HG02840 (cell line): ENCODE measurements around the gene TIMP4.

Experiments used
- ATAC-seq: cut with Tn5 transposase; IDR thresholded peaks from one replicate; pipeline ENCODE4 v1.9.1; 2021; ENCODE audit warnings: mild to moderate bottlenecking, moderate library complexity, moderate number of reproducible peaks; ENCODE audit not compliant: unreplicated experiment, low FRiP score

The TIMP4 gene

DNA sequence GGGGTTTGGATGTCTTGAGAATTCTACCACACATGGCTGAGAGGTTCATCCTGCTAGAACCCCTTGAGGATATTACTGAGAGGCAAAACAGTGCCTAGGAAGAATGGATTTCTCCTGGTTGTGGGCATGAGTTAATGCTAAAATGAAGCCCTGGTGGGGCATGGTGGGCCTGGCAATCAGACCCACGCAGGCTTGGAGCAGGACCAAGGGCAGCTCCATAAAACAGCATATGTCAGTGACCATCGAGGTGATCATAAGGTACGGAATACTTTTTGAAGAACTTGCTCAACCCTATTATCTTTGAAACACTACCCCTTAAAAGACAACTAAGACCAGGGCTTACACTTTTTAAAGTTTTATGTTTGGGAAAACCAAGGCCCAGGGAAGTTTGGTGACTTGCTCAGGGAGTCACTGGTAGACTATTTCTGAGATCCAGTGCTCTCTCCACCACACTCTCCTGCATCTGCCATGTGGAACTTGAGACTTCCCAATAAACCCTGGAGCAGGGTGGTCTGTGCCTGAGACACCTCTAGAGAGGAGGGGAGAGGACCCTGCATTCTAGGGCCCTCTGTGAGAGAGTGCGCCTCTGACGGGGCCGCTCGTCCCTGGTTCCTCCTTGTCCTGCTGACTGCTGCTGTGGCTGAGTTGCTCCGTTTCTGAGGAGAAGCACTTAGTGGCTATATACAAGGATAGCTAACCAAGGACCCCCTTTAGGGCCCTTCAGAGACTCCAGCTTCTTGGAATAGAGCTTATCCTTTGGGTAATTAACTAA lies 28.0 kb upstream of the TIMP4 start:
- ATAC-seq, result no peak

DNA sequence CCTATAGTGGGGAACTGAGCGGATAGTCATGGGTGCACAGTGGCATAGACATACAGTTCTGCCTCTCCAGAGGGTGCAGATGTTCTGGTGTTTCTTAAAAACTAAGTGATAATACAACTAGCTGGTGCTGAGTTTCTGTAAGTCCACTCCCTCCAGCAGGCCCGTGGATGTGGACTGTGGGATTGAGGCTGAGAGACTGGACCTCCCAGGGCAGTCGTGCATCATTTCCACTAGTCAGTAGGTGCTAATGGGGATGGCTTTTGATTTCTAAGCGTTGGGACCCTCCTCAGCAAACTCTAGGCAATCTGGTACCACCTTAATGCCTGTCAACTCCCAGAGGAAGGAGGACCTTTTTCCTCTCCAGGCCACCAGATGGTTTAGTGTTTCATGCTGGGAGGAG lies 27.3 kb upstream of the TIMP4 start:
- no peak for ATAC-seq

DNA sequence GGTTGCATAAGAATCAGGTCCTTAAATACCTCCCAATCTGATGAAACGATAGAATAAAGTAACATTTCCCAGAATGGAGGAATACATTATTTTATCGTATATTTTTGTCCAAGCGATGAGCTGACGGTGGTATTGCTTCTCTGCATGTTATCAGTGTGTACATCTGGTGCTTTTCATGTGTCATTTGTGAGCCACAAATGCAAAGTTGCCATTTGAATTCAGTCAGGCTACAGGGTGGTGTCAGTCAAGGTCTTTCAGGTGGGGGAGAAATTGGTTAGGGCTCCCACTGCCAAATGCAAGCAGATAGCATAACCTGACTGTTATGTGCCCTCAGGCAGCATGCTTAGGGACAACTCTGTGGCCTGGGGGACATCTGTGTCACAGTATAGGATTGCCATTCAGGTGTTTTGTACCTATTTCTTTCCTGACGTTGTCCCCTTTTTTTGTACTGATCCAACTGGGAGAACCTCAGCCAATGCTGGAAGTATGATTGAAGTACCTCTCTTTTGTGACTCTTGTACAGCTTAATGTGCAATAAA lies 26.5 kb upstream of the TIMP4 start:
- ATAC-seq, result no peak

DNA sequence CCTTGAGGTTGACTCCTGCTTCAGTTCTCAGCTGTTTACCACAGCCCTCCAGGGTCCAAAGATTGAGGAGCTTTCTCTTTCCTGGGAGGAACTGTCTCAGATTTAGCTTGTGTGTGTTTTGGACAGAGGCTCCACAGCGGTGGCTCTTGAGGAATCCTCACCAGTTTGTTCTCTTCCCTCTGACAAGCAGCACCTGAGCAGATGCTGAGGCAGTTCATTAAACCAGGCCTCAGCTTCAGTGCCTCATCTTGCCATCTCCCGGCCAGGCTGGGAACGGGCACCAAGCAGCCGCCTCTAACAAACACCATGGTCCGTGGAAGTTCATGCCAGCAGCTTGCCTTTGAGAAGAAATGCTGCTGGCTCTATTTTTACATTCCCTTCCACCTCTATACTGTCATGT lies 25.8 kb upstream of the TIMP4 start:
- ATAC-seq, result no peak

DNA sequence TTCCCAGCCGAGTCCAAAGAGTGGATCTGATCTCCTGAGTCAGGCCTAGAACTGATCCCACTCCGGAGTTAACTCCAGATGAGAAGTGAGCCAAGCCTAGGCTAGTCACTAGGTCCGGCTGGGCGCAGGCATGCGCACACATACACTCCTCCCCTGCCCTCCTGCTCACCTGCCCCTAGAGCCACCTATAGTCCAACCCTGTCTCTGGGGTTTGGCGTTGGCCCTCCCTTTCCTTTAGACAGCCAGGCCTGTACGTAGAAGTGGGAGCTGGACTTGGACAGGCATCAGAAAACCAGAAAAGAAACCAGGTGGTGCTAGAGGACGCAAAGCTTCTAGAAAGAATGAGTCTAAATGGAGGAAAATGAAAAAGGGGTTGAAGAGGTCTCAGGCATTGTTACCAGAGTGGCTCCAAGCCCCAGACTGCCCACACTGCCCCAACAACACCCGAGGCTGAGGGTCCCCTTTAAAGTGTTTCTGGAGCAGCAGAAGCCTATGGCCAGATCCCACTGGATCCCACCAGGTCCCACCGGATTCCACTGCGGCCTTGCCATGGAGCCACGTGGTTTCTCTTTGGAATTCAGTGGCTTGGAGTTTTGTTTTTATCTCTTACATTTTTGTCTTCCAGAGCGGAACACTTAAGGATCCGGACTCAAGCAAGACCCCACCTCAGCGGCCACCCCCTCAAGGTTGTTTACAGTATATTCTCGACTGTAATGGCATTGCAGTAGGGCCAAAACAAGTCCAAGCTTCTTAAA lies 24.2 kb upstream of the TIMP4 start:
- no peak for ATAC-seq

DNA sequence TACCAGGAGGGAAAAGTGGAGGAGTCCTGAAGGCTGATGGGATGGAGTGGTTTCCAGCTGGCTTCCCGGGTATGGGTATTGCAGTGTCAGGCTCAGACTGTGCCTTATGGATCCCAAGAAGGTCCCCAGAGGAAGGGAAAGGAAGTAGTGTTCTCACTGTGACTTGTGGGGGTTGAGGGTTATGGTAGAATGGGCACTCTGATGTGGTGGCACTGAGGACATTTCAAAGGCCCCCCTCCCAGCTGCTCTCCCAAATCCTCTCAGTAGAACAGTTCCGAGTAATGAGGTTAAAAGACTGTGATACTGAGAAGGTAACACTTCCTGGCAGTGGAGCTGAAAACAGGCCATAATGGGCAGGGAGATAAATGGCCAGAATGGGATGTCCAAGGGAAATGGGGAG lies 23.1 kb upstream of the TIMP4 start:
- no peak for ATAC-seq

DNA sequence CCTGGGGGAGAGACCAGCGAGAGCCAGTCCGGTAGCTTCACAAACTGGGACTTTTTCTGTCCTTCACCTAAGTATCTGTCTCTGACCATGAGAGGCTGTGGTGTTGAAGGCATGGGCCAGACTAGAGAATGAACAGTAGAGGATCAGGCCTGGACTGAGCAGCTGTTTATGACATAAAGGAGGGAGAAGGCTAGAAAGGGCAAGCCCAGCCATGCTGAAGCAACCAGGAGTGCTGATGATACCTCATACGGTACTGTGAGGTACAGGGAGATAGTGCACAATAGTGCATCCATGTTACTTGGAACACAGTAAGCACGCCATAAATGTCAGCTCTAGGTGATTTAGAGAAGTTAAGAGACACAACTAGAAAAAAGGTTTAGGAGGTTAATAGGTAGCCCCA lies 22.6 kb upstream of the TIMP4 start:
- ATAC-seq, result no peak

DNA sequence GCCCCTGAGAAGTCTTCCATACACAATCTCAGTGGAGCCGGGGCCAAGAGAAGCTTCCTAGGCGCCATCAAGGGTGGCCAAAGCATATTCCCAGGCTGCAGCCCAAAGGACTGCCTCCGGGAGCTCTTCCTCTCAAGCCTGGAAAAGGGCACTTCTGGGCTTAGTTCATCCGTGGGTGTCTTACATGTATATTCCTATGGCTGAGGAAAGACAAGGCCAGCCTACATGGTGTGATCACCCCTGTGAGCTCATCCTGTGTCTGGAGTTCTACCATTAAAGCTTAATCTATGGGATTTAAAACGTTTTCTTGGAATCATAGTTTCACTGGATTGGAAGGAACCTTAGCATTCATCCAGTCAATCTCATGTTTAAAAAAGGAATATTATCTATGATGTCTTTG lies 21.9 kb upstream of the TIMP4 start:
- ATAC-seq, result no peak

DNA sequence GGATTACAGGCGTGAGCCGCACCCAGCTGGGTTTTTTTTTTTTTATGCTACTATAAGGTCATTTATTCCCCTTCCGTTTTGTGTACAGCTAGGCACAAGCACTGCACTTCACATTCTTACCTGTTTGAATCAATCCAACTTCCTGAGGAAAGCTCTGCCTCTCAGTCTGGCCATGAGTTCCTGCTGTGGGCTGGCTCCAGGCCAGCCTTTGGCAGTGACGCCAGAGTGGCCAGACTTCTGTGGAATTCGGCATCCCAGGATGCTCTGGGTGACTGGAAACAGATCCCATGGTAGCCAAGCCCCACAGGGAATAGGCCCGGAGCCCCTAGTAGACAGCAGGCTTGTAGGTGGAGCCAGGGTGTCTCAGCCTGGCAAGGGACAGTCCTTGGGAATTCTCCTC lies 21.5 kb upstream of the TIMP4 start:
- no peak for ATAC-seq

DNA sequence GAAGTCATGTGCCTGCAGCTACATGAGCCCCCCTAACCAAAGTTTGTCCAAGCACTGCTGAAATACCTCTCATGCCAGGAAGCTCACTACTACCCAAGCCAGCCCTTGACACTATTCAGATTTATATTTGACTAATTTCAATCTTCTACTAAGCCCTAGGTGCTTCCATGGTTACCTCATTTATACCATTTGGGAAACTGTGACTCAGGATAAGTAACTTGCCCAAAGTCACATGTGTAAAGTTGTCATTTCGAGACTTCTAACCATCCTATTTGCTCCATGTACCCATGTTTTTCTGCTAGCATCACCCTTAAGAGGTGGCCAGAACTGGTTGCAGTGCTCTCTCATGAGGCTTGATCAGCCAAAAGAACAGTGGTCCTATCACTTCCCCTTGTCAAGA lies 20.7 kb upstream of the TIMP4 start:
- no peak for ATAC-seq

DNA sequence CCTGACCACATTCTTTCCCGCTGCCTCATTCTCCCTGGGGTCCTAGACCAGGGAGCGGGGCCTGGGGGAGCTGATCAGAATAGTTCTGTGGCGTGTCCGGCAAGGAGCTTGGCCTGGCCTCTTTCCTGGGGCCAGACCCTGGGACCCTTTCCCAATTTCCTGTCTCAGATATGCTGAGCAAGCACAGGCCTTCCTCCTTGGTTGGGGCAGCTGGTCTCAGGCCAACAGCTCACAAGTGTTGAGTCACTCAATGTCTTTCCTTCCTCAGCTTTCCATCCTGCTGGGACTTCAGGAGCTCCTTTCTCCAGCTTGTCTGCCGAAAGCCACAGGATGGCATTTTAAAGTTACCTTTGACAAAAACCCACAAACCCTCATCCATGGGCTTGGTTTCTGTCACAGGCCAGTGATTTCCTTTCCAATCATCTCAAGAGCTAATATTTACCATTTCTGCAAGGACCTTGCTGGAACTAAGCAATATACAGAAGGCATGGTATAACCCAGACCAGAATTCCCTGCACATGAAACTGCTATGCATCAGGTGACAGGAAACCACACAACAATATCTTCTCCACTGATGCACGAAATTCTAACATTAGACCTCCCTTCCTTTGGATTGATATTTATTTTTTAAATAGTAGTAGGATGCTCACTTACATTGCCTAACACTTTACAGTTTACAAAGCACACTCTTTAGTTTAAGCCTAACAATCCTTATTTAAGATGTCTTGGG lies 19.5 kb upstream of the TIMP4 start:
- no peak for ATAC-seq

DNA sequence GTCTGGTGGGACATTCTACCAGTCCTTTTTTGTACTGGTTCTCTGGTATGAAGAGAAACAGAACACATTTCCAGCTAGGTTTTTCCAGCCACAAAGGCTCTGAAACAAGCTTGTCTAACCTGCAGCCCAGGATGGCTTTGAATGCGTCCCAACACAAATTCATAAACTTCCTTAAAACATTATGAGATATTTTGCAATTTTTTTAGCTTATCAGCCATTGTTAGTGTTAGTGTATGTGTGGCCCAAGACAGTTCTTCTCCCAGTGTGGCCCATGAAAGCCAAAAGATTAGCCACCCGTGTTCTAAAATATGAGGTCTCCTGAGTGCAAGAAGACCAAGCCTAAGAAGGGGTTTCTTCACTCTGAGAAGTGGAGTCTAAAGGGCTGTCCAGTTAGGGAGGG lies 18.4 kb upstream of the TIMP4 start:
- ATAC-seq, result no peak

DNA sequence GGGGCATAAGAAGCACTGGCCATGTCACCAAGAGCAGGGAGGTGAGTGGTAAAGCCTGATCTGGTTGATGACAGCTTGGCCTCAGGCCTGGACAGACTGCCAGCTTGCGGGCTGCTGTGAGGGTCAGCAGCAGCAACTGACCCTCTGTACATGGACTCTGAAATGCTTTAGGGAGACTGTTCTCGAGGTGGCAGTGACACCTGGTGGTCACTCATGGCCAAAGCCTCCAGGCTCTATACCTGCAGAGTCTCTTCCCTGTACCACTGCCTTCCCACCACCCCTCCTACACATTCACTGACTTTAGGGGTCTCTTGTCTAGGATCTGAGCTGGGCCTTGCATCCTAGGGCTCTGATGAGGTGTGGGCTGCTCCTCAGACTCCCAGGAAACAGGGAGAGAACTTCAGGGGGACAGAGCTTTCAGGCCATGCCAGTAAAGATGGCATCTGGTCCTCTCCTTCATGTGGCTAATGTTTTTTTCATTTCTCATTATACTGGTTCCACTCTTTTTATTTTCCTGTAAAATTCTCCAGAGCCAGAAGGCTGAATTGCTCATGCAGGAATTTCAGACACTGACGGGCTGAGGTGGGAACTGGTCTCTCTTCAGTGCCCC lies 17.2 kb upstream of the TIMP4 start:
- ATAC-seq, result no peak

DNA sequence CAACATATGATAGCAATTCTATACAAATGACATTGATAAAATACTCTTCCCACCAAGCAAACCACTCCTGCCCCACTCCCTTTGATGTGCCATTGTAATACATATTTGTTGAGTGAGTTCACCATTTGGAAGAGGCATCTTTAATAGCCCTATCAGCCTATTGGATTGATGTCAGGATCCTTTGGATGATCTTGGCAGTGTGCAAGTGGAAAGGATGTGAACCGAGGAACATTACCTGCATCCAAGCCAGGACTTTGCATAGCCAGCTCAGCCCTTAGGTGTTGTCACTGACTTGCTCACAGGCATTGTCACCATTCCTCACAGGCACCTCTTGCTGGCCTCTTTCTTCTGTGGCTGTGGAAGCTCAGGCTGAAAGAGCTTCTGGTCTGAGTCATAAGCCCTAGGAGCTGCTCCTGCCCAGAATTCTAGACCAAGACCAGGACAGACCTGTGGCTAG lies 16.5 kb upstream of the TIMP4 start:
- no peak for ATAC-seq

DNA sequence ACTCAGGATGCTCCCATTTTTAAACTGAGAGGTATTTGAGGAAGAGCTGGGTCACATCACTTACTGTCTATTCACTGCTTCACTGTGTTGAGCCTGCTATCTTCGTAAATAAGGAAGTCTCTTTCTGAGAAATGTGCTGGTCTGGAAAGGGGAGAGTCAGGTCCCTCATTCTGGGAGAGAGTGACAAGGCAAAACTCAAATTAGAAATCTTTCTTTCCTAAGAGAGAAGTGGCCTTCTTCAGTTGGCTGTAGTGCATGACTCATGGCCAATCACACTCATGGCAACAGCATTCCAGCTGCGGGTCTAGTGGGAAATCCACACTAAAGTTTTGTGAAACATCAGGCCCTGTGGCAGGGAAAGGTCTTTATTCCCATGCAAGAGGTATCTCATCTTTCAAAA lies 11.5 kb upstream of the TIMP4 start:
- ATAC-seq, result no peak

DNA sequence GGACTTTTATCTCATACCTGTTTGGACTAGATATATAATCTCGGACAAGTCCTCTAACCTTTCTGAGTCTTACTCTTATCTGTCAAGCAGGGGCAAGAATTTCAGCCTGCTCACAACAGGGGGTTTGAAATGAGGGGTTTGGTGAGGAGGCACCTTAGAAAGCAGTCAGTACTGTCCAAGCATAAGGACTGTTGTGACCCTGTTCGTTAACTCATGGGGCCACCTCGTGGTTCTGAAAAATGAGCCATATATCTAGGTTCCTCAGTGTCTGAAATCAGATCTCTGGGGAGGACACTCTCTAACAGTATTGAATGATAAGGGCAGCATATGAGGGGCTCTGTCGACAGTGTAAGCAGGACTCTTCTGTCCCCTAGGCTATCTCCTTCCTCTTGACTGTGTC lies 7.2 kb upstream of the TIMP4 start:
- no peak for ATAC-seq

DNA sequence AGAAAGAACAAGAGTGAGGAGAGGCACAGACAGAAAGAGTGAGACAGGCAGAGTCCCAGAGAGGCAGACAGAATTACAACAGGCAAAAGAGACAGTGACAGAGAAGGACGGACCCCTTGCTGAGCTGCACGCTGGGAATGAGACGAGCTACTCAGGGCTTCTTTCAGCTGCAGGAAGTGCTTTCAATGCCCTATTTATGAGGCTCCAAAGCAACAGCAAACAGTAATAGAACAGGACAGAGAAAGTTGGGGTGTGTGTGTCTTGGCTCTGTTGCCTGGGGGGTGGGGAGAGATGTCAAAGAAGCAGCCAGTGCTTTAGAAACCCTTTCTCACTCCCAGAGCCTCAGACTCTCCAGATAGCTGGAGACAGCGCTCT lies 502 bp upstream of the TIMP4 start:
- no peak for ATAC-seq

DNA sequence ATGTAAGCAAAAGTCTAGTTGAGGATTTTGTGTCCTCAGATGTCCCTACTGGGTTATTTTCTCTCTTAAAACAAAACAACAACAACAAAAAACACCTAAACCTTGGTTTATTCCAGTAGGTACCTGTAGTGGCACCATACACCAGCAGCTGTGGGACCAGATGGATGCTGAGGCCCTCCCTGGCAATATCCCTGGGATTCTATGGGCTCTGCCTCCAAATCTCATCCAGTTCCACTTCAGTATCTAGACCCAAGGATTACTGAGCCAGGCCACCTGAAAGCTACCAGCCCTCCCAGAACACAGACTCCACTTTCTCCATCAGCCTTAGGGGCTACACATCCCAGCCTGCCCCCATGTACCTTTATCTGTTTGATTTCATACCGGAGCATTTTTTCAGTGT lies 1.7 kb downstream of the TIMP4 start:
- ATAC-seq, result no peak

DNA sequence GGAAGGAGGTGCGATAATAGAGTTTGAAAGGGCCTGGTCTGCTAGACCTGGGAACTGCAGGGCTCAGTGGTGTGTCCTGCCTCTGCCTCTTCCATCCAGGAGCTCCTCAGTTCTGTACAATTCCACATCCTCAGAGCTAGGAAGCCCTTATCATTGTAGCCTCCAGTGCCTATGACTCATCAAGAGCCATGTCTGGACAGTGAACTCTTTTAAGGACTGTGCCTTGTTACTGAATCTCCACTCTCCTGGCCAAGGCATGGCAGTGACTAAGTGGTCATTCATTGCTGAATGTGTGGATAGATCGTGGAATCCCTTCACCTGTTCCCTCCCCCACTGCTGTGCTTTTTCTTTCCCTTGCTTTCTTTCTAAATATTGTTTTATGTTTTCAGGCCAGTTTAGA lies 2.9 kb downstream of the TIMP4 start:
- no peak for ATAC-seq

DNA sequence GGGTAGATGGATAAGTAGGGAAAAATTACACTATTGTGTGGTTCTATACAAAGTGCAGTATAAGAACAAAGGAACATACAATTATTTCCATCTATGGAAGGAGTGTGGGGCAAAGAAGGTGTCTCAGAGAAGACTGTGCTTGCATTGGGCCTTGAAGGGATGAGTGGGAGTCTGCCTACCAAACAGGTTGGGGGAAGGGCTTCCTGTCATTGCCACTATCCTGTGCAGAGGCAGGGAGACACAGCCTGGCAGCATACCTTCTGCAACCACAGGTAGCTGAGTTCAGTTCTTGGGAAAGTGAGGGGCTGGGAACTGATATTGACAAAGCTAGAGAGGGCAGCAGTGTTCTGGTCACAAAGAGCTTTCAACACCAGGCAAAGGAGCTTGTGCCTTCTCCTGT lies 3.4 kb downstream of the TIMP4 start:
- ATAC-seq, result no peak

DNA sequence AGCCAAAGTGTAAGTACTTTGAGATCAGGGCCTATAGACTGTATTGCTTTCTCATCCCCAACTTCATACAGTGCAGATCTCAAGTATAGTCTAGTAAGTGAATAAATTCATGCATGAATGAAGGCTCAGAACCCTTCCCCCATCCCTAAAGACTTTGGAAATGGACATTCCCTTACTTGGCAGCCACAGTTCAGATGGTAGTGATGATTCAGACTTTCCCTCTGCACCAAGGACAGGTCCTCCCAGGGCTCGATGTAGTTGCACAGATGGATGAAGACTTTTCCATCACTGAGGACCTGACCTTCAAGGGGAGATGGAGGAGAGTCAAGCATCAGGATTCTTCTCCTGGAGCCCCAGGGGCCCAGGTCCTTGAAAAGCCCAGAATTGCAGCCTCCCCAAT lies 4.6 kb downstream of the TIMP4 start:
- ATAC-seq, result no peak
